NCI-H1417 (cell line): ENCODE results near the gene TLCD2.
A peak's percentile ranks its signal among the peaks of the same experiment; 100 is the strongest.
"Not testable (repeated sequence)": the region's sequence is repeated elsewhere in the genome, so short reads cannot be mapped to it uniquely, and the experiment has no call there.

ENCODE experiments used
- DNase-seq, 3 experiments: peaks; one replicate each; lab custom pipeline; 2025; lab: John Stamatoyannopoulos, UW

The TLCD2 gene, protein sequence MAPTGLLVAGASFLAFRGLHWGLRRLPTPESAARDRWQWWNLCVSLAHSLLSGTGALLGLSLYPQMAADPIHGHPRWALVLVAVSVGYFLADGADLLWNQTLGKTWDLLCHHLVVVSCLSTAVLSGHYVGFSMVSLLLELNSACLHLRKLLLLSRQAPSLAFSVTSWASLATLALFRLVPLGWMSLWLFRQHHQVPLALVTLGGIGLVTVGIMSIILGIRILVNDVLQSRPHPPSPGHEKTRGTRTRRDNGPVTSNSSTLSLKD

DNA sequence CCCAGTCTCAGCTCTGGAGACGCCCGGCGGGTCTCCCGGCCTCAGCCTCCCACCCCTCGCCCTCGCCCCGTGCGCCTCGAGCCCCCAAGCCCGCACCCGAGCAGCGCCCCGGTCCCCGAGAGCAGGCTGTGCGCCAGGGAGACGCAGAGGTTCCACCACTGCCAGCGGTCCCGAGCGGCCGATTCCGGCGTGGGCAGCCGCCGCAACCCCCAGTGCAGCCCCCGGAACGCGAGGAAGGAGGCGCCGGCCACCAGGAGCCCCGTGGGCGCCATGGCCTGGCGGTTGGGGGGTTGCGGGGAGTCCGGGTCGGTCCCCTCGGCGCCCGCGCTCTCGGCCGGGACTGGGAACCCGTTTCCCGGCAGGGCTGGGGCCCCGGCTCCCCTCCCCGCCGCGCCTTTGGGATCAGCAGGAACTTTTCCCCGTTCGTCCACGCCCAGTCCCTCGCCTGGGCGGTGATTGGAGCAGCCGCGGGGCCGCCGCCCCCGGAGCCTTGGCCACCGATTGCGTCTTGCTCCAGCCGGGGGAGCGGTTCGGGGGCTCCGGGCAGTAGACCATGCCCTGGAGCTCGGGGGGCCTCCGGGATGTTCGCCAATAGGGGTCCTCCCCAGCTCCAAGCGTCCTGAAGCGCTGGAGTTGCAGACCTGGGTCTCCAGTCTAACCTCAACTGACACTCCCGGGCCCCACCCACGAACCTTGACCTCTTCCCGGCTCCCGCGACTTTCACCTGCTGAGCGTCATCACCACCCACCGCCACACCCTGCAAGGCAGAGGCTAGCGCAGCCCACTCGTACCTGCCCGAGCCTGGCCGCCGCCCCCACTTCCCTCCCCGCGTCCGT lies at the start of gene TLCD2:
Gene TLCD2, minus strand, starts transcription at position 407 of the 836 bp plus-strand sequence. Its CDS starts 135 bp downstream, at position 272.
- peak in 2 of 3 experiments; percentile 15 to 16 for DNase-seq

DNA sequence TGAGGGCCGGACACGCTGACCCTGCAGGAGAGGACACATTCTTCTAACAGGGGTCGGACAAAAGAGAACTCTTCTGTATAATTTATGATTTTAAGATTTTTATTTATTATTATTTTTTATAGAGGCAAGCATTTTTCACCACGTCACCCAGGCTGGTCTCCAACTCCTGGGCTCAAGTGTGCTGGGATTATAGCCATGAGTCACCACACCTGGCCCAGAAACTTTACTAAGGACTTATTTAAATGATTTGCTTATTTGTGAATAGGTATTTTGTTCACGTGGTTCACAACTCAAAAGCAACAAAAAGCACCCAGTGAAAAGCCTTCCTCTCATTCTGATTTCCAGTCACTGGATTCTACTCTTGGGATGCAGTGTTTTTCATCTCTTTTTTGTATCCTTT lies 49.4 kb upstream of the TLCD2 start:
- no peak for DNase-seq

DNA sequence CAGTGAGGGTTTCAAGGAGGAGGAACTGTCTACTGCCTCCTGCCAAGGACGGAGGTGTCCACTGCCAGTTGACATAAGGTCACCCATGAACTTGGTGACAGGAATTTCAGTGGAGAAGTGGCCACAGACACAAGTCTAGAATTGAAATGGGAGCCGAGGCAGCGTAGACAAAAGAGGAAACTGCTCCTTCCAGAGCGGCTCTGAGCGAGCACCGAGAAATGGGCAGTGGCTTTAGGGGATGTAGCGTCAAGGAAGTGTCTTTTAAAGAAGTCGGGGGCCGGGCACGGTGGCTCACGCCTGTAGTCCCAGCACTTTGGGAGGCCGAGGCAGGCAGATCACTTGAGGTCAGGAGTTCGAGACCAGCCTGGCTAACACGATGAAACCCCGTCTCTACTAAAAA lies 48.6 kb upstream of the TLCD2 start:
- DNase-seq = no peak

DNA sequence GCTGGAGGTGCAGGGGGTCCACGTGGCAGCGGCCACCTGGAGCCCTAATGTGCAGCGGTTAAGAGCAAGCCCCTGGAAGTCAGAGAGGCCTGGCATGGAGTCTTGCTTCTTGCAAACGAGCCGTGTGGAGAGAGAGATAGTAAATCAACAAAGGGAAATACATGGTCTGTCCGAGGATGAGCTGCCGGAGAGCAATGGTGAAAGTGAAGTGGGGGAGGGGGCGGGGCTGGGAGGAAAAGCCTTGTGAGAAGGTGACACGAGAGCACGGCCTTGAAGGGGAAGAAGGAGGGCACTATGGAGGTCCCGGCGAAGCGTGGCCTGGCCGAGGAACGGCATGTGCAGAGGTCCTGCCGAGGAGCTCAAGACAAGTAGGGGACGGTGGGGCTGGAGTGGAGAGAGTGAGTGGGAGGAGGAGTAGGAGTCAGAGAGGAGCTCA lies 45.7 kb upstream of the TLCD2 start:
- DNase-seq = peak in 1 of 3 experiments; percentile 39

GRCh38 chr17:1755252-1755826 lies 45.2 kb upstream of the TLCD2 start:
- DNase-seq = peak in 2 of 3 experiments; percentile 9 to 39

- DNase-seq = no peak
These were observed 44.4 kb upstream of the TLCD2 start for GRCh38 chr17:1754430-1755112.

DNA sequence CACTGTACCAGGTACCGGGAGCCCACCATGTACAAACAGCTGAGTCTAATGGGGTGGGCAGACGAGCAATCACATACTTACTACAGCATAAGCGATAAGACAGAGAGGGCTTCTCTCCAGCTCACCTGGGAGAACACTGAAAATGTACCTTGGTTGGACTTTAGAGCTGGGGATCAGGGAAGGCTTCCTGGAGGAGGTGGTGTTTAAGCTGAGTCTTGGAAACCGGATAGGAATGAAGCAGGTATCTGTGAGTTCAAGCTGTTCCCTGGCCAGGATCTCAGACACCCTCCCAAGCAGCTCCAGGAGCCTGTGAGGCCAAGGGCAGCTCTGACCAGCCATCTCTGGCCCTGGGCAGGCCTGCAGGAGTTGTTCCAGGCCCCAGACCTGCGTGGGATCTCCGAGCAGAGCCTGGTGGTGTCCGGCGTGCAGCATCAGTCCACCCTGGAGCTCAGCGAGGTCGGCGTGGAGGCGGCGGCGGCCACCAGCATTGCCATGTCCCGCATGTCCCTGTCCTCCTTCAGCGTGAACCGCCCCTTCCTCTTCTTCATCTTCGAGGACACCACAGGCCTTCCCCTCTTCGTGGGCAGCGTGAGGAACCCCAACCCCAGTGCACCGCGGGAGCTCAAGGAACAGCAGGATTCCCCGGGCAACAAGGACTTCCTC lies 43.7 kb upstream of the TLCD2 start:
- no peak for DNase-seq

DNA sequence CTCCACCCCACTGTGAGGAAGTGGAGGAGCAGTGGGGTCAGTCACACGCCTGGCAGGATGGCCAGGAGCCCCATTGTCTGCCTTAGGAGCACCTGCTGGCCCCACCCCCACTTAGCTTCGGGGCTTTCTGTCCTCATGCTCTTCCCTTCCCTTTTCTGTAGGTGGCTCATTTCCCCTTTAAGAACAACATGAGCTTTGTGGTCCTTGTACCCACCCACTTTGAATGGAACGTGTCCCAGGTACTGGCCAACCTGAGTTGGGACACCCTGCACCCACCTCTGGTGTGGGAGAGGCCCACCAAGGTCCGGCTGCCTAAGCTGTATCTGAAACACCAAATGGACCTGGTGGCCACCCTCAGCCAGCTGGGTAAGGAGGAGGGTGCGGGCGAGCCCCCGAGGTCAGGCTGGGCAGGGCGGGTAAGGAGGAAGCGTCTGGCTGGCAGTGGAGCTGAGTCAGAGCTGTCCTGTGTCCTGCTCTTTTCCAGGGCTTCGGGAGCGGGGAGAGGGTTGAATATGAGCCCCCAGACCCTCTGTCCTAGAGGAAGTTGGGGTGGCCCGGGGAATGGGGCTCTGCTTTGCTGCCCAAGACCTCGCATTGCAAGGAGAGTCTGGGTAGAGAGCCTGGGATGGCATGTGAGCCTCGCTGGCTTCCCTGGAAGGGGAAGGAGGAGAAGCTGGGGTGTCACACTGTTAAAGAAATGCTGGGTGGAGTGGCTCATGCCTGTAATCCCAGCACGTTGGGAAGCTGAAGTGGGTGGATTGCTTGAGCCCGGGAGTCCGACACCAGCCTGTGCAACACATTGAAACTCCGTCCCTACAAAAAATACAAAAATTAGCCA lies 42.5 kb upstream of the TLCD2 start:
- DNase-seq = peak in 2 of 3 experiments; percentile 2 to 11

DNA sequence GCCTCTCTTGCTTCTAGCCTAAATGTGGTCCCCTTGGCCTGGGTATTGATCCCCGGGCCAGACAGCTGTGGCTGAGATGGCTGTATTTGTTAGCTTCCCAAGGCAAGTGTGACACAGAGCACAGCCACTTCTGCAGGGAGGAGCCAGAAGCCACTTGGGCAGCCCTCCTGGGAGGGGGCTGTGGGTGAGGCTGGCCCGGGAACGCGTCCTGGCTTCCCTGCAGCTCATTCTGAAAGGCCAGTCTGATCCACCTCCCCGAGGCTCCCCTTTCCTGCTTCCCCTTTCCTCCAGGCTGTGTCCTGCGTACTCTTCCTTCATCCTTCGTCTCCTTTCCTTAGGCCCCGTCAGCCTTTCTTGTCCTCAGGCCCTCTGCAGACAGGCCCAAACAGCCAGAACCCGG lies 40.5 kb upstream of the TLCD2 start:
- DNase-seq = no peak

DNA sequence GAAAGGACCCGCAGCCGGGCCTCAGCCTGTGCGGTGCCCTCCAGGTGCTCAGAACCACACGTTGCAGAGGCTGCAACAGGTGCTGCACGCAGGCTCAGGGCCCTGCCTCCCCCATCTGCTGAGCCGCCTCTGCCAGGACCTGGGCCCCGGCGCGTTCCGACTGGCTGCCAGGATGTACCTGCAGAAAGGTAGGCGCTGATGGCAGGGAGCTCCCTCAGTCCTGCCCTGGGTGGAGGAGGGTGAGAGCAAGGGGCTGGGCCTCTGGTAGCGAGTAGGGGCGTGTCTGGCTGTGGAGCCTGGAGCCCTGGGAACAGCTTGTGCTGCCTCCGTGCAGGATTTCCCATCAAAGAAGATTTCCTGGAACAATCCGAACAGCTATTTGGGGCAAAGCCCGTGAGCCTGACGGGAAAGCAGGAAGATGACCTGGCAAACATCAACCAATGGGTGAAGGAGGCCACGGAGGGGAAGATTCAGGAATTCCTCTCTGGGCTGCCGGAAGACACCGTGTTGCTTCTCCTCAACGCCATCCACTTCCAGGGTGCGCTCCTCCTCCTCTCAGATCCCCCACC lies 36.9 kb upstream of the TLCD2 start:
- DNase-seq = peak in 2 of 3 experiments; percentile 5 to 13

DNA sequence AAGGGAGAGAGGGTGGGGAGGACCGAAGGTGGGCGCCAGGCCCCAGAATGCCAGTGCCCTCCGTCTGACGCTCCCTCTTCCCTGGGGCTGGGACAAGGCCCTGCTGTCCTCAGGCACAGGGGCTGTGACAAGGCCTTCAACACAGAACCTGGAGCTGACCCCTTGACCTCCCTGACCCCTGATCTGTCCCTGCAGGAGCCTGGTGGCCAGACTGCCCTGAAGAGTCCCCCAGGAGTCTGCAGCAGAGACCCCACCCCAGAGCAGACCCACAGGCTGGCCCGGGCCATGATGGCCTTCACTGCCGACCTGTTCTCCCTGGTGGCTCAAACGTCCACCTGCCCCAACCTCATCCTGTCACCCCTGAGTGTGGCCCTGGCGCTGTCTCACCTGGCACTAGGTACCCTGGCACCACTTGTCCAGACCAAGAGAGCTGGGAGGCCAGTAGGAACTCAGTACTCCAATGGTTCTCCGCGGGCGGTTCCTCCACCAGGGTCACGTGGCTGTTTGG lies 35.4 kb upstream of the TLCD2 start:
- DNase-seq = no peak

GRCh38 chr17:1744551-1745512 lies 34.7 kb upstream of the TLCD2 start:
- no peak for DNase-seq

DNA sequence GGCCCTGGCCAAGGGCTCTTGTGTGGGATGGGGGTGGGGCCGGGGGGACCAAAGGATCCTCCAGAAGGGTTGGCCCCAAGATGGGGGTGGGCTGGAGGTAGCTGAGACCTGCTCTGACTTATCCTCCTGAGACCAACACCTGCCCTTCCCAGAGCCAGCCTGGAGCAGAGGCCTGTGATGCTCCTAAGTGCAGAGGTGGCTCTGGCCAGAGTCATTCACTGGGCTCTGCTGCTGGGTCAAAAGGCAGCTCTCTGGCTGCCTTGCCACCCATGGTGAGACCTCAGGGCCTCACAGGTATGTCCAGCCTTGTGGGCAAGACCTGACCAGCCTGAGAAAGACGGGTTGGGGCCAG lies 32.9 kb upstream of the TLCD2 start:
- no peak for DNase-seq

GRCh38 chr17:1742371-1743087 lies 32.4 kb upstream of the TLCD2 start, which contains the start of gene SERPINF2:
Gene SERPINF2, plus strand, starts transcription at chr17:1742871. Its CDS starts 2,125 bp downstream, at chr17:1744996.
- DNase-seq = no peak

GRCh38 chr17:1741899-1742298 lies 31.7 kb upstream of the TLCD2 start:
- not testable (repeated sequence) for DNase-seq

DNA sequence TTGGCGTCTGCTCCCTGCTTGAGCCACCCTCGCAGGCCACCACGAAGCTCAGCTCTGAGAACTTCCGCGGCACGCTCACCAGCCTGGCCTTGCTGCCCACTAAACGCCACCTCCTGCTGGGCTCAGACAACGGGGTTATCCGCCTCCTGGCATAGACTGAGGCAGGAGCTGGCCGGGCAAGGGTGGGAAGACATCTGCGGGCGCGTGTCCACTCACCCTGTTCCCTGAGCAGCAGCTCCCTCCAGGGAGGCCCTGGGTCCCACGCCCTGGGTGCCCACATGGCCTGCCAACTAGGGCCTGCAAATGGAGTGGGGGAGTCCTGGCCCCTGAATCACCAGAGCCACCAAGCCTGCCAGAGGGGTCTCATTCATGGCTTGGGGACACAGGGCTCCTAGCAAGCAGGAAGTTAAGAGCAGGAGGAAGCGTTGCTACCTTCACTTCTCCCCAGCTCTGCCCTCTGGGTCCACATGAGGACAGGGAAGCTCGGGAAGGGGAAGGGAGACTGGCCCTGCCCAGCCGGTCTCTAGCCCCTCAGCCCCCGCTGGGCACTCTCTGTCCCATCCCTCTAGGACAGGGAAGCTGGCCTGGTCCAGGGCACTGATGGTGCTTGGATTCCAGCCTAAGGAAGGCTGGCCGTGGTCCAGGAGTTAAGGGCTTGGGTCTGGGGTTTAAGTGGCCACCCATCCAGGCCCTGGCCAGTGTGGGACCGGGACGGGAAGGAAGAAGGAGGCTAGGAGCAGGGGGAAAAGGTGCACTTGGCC lies 27.5 kb upstream of the TLCD2 start:
- DNase-seq = no peak
